PFSK-1 (cell line): ENCODE measurements around the gene ANO3.

Experiments used
- FOXP2 ChIP-seq: optimal IDR thresholded peaks from 2 replicates; pipeline ENCODE3; 2011; ENCODE audit warnings: borderline replicate concordance, control low read depth, inconsistent platforms; ENCODE audit not compliant: insufficient read depth; ENCODE audit errors: extremely low read length, extremely low read depth
- POLR2AphosphoS5 ChIP-seq: IDR thresholded peaks from 2 replicates; pipeline ENCODE4 v1.6.1; 2012; ENCODE audit warnings: low read depth, mild to moderate bottlenecking, control low read depth, low read length, moderate library complexity
- SIN3A ChIP-seq: IDR thresholded peaks from 2 replicates; pipeline ENCODE4 v1.6.1; 2012; ENCODE audit warnings: mild to moderate bottlenecking, low read length, moderate library complexity, borderline replicate concordance; ENCODE audit not compliant: insufficient read depth
- TAF1 ChIP-seq: IDR thresholded peaks from 2 replicates; pipeline ENCODE4 v1.6.1; 2012; ENCODE audit warnings: low read length, control low read depth, borderline replicate concordance; ENCODE audit not compliant: insufficient read depth
- TF ChIP-seq, protein P1 (sequence below), 2 experiments: IDR thresholded peaks; 2 replicates each; pipeline versions ENCODE4 v1.6.1 to v1.8.0; 2011 to 2012; ENCODE audit warnings: low read depth in 2 of 2, low read length in 2 of 2, control low read depth in 1 of 2, inconsistent platforms in 1 of 2, mild to moderate bottlenecking in 1 of 2, moderate library complexity in 1 of 2; ENCODE audit not compliant: insufficient read depth in 1 of 2

The ANO3 gene

DNA sequence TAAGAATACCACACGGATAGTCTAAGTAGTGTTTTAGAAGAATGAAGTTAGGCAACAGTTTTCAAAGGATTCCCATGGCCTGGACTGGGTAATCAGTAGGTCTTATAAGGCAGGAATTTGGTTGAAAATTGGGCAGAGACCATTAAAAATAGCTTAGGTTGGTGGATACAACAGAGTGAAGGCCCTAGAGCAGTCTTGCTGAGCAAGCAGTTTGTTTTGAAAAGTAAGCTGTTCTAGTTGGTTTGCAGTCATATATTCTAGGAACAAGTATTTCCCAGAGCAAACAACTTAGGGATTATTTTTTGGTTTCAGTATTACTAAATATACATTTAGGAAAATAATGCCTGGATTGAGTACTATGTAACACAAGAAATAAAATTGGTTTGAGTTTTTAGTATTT lies 175.3 kb downstream of the ANO3 start:
- no peak for TF ChIP-seq FOXP2
- no peak for TF ChIP-seq POLR2AphosphoS5
- no peak for TF ChIP-seq TAF1
- TF ChIP-seq, protein P1, sequence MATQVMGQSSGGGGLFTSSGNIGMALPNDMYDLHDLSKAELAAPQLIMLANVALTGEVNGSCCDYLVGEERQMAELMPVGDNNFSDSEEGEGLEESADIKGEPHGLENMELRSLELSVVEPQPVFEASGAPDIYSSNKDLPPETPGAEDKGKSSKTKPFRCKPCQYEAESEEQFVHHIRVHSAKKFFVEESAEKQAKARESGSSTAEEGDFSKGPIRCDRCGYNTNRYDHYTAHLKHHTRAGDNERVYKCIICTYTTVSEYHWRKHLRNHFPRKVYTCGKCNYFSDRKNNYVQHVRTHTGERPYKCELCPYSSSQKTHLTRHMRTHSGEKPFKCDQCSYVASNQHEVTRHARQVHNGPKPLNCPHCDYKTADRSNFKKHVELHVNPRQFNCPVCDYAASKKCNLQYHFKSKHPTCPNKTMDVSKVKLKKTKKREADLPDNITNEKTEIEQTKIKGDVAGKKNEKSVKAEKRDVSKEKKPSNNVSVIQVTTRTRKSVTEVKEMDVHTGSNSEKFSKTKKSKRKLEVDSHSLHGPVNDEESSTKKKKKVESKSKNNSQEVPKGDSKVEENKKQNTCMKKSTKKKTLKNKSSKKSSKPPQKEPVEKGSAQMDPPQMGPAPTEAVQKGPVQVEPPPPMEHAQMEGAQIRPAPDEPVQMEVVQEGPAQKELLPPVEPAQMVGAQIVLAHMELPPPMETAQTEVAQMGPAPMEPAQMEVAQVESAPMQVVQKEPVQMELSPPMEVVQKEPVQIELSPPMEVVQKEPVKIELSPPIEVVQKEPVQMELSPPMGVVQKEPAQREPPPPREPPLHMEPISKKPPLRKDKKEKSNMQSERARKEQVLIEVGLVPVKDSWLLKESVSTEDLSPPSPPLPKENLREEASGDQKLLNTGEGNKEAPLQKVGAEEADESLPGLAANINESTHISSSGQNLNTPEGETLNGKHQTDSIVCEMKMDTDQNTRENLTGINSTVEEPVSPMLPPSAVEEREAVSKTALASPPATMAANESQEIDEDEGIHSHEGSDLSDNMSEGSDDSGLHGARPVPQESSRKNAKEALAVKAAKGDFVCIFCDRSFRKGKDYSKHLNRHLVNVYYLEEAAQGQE (IDR thresholded peaks at IDR 0.05; ENCODE audit: insufficient read depth in 1 of 2, low read depth in 2 of 2, low read length in 2 of 2) = no peak
- no peak for TF ChIP-seq SIN3A

DNA sequence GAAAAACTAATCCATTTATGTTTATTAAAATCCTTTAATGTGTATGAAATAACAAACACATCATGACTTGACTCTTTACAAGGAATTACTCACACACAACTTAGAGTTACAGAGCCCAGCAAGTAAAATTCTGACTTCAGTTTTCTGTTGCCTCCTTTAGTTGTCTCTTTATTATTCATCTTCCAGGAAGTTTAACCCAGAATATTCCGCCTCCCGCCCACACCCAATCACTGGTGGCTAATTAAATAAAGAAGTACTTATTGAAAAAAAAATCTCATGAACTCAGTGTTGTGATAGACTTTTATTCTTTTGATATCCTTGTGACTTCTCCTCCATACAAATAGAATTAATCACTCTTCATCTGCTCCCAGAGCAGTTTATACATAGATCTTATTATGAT lies 178.2 kb downstream of the ANO3 start:
- TF ChIP-seq SIN3A (no peak), FOXP2 (no peak), TAF1 (no peak), POLR2AphosphoS5 (no peak)
- TF ChIP-seq, protein P1 (IDR thresholded peaks at IDR 0.05; ENCODE audit: insufficient read depth in 1 of 2, low read depth in 2 of 2, low read length in 2 of 2) = no peak

DNA sequence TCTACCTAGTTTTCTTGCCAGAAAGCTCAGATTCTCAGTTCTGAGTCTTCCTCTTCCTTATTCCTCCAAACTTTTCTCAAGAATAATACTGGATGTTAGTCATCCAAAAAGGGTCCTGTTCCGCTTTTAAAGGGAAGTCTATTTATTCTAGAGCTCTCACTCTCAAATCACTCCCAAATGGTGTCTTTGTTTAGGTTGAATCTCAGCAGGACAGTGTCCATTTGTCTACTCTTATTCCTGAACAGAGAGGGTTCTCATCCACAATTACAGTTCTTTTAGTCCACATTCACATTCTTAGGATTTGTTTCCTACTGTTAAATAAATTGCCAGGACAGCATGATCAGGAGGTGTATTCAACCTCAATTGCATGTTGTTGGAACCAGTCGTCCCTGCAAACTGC lies 178.8 kb downstream of the ANO3 start:
- no peak for TF ChIP-seq POLR2AphosphoS5
- no peak for TF ChIP-seq FOXP2
- TF ChIP-seq TAF1 = no peak
- no peak for TF ChIP-seq SIN3A
- TF ChIP-seq, protein P1 (IDR thresholded peaks at IDR 0.05; ENCODE audit: insufficient read depth in 1 of 2, low read depth in 2 of 2, low read length in 2 of 2) = no peak

GRCh38 chr11:26512196-26512595 lies 180.3 kb downstream of the ANO3 start:
- TF ChIP-seq, protein P1 (IDR thresholded peaks at IDR 0.05; ENCODE audit: insufficient read depth in 1 of 2, low read depth in 2 of 2, low read length in 2 of 2) = no peak
- no peak for TF ChIP-seq POLR2AphosphoS5
- TF ChIP-seq TAF1 = no peak
- no peak for TF ChIP-seq FOXP2
- TF ChIP-seq SIN3A = no peak

- TF ChIP-seq FOXP2 (no peak), POLR2AphosphoS5 (no peak), SIN3A (no peak)
These were observed 187.5 kb downstream of the ANO3 start for GRCh38 chr11:26519469-26519868.
